Esophagus mucosa (tissue), 1 donor: ENCODE data around the gene WDR74. TPM values are rescaled to one million over a fixed set of nuclear protein-coding genes. Genes with fewer than 3 reads are reported as not detected.
"Not testable (repeated sequence)": the region's sequence is repeated elsewhere in the genome, so short reads cannot be mapped to it uniquely, and the experiment has no call there.

ENCODE experiments used
- ATAC-seq: fragments of 200-7000 bp; cut with Tn5 transposase; one replicate; pipeline ENCODE4 v1.9.1; 2020
- total RNA-seq: library from RNA; stranded (reverse); gene quantifications from one replicate; pipeline ENCODE4 v1.2.4, GENCODE V29; 2023
- donor health status: DM: yes; HTN: yes; CAD: no.

WDR74 gene
- total RNA-seq, 1 donor from 2014 or later, result 41.0 TPM

DNA sequence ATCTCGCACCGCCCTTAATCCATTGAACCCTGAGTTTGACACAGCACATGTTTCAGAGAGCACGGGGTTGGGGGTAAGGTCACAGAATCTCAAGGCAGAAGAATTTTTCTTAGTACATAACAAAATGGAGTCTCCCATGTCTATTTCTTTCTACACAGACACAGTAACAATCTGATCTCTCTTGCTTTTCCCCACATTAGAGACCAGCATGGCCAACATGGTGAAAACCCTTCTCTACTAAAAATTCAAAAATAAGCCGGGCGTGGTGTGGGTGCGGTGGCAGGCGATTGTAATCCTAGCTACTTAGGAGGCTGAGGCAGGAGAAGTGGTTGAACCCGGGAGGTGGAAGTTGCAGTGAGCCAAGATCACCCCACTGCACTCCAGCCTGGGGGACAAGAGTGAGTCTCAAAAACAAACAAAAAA lies 19.9 kb upstream of the WDR74 start:
- not testable (repeated sequence) for ATAC-seq

GRCh38 chr11:62858201-62858600 lies 18.8 kb upstream of the WDR74 start:
- ATAC-seq, result no peak

- peak; percentile 14 for ATAC-seq
Measured at GRCh38 chr11:62857541-62857982, 18.2 kb upstream of the WDR74 start.

DNA sequence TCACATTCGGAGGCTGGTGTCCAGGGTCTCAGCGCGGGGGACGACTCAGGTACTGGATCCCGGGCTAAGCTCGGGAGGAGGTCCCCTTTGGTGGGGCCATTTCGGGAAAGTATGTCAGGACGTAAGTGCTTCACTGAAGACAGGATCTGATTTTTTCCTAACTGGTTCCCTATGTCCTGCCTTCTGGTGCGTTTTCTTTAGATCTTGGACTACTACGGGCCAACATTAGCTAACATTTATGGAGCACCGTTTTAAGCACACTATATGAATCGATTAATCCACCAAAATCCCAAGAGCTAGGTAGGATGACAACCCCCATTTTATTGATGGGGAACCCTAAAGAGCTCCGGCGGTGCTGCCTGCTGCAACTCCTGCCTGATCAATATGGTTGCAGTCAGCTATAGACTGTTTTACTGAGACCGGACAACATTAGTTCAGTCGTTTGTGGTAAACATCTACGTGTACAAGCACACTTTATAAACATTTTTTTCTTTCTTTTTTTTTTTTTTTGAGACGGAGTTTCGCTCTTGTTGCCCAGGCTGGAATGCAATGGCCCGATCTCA lies 17.0 kb upstream of the WDR74 start:
- ATAC-seq, result peak; percentile 1

DNA sequence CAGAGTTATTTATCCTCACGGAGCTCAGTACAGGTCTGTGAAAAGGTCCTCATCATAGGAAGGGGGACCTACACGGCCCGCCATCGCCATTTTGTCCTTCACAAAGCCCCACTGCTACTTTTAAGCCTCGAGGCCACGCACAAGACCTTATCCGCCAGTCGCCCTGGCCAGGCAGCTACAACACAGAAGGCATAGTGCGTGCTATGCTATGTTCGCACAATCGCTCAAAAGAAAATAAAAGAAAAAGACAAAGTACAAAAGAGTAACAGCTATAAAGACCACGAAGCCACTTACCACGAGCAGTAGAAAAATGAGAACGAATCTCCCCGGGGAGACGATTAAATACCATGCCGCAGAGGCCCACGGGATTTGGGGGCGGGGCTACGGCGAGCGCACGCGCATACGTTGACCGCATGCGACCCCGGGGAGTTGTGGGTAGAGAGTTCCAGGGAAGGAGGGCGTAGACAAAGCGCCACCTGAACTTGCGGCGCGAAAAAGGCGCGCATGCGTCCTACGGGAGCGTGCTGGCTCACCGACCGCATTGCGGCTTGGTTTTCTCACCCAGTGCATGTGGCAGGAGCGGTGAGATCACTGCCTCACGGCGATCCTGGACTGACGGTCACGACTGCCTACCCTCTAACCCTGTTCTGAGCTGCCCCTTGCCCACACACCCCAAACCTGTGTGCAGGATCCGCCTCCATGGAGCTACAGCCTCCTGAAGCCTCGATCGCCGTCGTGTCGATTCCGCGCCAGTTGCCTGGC lies 16.4 kb upstream of the WDR74 start:
- peak; percentile 97 for ATAC-seq

- no peak for ATAC-seq
Measured at GRCh38 chr11:62854825-62855570, 15.6 kb upstream of the WDR74 start.

- no peak for ATAC-seq
Measured at GRCh38 chr11:62854013-62854824, 14.8 kb upstream of the WDR74 start.

- ATAC-seq, result no peak
Measured at GRCh38 chr11:62853279-62853965, 14.0 kb upstream of the WDR74 start.

DNA sequence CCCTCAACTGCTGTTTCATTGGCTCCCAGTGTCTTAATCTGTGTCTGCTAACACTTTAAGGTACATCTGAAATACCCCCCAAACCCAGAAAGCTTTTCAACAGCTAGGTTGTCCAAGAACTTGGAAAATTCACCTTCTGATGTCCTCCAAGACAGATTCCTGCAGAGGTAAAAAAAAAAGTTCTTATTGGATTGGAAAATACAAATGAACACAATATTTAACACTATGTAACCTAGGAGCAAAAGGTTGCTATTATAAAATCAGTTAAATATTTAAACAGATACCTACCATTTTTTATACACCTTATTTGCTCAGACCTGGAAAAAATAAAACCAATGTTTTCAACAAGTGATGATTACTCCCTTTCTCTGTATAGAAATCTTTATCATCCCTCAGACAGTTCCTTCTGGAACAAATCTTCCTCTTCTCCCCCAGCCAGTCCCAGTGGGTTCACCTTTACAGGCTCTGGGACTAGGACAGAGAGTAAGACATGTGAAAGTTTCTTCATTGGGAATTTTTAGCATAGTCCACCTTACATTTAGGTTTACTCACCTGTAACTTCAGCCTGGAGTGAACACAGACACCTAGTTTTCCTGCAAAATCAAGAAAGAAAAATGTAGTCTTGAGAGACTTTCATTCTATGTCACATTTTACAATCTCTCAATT lies 13.3 kb upstream of the WDR74 start:
- no peak for ATAC-seq

DNA sequence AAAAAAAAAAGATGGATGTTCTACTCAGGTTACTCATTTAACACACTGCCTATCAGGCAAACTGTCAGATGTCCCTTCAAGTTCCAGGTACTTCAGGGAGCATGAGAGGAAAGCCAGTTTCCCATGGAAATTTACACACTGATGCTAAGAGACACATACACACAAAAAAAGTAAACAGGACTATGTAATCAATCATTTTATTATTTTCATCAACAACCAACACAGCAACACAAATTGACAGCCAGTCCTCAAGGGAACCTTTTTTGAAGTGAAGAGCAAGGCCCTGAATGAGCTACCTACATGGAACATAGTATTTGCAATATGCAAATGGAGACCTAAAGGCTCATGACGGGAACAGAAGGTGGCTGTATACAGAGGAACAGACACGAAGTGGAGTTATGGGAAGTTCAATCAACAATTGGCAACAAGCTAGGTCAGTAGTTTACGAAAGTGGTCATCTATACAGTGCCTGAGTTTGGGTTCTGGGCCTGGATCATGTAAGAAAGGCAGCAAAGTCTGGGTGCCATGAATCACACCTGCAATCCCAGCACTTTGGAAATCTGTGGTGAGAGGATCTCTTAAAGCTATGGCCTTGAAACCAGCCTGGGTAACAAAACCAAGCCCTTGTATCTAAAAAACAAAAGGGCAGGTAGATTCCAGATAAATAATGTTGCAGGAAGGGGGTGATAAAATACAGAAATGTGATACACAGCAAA lies 12.6 kb upstream of the WDR74 start:
- no peak for ATAC-seq

- no peak for ATAC-seq
Measured at GRCh38 chr11:62850911-62851806, 11.8 kb upstream of the WDR74 start.

DNA sequence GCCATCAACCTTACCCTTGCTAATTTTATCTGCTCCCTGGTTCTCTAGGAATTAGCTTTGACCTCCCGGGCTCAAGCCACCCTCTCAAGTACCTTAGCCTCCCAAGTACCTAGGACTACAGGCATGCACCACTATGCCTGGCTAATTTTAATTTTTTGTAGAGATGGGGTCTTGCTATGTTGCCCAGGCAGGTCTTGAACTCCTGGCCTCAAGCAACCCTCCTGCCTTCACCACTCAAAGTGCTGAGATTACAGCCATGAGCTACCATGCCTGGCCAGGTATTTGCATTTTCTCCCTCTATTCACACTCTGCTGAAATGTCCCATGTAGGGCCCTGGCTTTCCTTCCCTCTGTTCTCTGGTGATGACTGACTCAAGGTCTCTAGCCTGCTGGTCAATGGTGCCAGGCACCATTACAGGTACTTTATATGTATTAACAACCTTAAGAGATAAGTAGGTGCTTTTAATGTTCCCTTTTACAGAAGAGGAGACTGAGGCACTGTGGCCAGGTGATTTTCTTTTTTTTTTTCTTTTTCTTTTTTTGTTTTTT lies 8.5 kb upstream of the WDR74 start:
- no peak for ATAC-seq

DNA sequence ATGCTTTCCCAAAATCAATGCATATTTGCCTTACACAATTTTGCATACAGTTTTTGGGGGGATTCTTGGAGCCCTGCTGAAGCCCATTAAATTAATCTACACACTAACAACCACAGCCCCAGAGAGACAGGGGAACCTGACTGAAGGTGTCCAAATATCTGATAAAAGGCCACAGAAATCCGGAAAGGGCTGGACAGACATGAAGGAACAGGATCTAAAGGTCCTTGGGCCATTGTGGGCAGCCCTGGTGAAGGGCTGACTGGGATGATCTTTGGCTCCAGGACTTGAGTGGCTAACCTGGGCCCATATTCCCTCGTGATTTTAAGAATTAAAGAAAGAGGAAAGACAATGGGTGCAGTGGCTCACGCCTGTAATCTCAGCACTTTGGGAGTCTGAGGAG lies 6.8 kb upstream of the WDR74 start:
- no peak for ATAC-seq

- no peak for ATAC-seq
Measured at GRCh38 chr11:62844154-62844553, 4.8 kb upstream of the WDR74 start.

- ATAC-seq, result no peak
Measured at GRCh38 chr11:62843466-62843865, 4.1 kb upstream of the WDR74 start.

DNA sequence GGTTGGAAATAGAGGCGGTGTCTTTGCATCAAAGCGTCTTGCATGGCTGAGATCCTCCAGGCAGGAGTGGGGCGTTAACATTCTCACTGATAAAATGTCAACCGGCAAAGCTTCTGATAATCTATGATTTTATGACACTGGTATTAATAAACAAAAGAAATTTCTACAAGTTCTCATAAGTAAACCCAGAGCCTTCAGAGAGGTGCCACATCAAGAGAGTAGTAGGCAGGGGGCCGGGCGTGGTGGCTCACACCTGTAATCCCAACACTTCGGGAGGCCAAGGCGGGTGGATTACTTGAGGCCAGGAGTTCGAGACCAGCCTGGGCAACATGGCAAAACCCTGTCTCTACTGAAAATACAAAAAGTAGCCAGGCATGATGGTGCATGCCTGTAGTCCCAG lies 3.5 kb upstream of the WDR74 start:
- ATAC-seq, result not testable (repeated sequence)

DNA sequence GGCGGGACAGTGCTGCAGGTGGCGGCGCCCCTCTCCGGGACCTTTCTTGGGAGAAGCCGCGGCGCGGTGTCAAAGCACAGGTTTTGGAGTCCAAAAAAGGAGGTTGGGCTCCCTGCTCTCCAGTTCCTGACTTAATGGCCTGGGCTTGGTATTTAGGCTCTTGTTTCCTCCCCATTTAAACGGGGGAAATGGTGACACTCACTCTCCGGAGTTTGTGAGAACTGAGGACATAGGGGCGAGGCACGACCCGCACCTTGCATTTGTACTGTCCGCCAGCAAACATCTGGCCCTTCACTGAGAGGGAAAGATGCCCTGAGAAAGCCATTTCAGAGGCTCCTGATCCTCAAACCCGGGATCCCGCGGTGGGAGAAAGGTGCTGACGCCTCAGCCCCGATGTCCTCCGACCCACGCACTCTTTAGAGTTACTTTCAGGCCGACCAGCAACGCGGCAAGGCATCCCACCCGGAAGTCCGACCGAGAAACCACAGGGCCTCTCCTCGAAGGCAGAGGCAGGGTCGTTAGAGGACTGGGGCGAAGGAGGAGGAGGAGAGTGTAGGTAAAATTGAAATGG lies 2.9 kb upstream of the WDR74 start:
- ATAC-seq, result no peak

DNA sequence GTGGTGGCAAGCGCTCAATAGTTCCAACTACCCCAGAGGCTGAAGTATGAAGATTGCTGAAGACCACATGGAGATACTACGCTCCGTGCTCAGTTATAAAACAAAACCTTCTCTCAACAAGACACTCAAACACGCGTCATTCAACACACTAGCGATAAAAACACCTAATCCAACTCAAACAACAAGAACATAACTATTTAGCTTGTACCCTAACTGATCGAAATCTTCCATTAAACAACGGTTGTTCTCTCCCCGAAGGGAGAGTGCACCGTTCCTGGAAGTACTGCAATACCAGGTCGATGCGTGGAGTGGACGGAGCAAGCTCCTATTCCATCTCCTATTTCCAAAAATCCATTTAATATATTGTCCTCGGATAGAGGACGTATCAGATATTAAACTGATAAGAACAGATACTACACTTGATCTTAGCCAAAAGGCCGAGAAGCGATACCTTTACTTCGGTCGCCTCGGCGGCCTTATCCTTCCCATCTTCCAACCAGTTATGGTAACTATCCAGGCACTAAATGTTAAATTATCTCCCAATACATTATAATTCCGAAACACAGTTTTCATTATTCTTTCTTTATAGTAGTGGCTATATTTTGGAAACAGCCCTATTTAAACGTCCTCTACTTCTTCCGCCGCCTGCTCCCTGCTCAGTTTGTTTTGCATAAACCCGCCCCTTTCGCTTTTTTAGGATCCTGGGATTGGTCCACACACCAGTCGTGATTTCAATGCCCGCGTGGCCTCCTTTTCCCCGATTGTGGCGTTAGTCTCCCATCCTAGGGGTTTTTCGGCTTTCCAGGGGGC lies 2.2 kb upstream of the WDR74 start:
- ATAC-seq, result peak; percentile 83
